Adipocyte (in vitro differentiated cells): ENCODE results near the gene CAMSAP3.
A peak's percentile ranks its signal among the peaks of the same experiment; 100 is the strongest.

Experiments
- DNase-seq: peaks from one replicate; pipeline ENCODE4 v3.0.0-alpha.2; 2015; ENCODE audit warnings: low read depth
- H3K27me3 ChIP-seq: replicated peaks from 2 replicates; pipeline ENCODE4 v1.7.0; 2013; ENCODE audit warnings: mild to moderate bottlenecking, low read length, moderate library complexity; ENCODE audit not compliant: control insufficient read depth, insufficient read depth
- H3K36me3 ChIP-seq: 2 replicates; pipeline ENCODE4 v1.7.0; 2013; ENCODE audit warnings: low read length, mild to moderate bottlenecking, moderate library complexity; ENCODE audit not compliant: control insufficient read depth, insufficient read depth, severe bottlenecking
- H3K4me1 ChIP-seq: 2 replicates; pipeline ENCODE4 v1.7.0; 2013; ENCODE audit warnings: mild to moderate bottlenecking, low read length, moderate library complexity; ENCODE audit not compliant: control insufficient read depth, insufficient read depth
- H3K4me3 ChIP-seq: 2 replicates; pipeline ENCODE4 v1.7.0; 2013; ENCODE audit warnings: mild to moderate bottlenecking, low read length, moderate library complexity
- H3K9ac ChIP-seq: 2 replicates; pipeline ENCODE4 v1.7.0; 2013; ENCODE audit warnings: mild to moderate bottlenecking, low read length, moderate library complexity
- H3K9me3 ChIP-seq: 2 replicates; pipeline ENCODE4 v1.7.0; 2013; ENCODE audit warnings: mild to moderate bottlenecking, low read length, moderate library complexity; ENCODE audit not compliant: control insufficient read depth

CAMSAP3 gene

GRCh38 chr19:7629347-7630054 lies 33.8 kb downstream of the CAMSAP3 start, which contains the start of the genes PET100 and XAB2:
PET100 (plus strand) TSS chr19:7629793; CDS start chr19:7629834, 41 bp downstream.
XAB2 (minus strand) TSS chr19:7629545; CDS start chr19:7629527, 18 bp downstream.
- peak within 1 kb of the TSS; percentile 100 for H3K4me3 ChIP-seq
- H3K36me3 ChIP-seq, result peaks cover 15% of the 10 kb centered on the region
- H3K9ac ChIP-seq, result peak within 1 kb of the TSS; percentile 99
- H3K27me3 ChIP-seq, result no peaks in the 10 kb centered on the region
- DNase-seq, result peak; percentile 99
- H3K9me3 ChIP-seq, result no peaks in the 10 kb centered on the region
- H3K4me1 ChIP-seq, result peaks cover 22% of the 10 kb centered on the region

DNA sequence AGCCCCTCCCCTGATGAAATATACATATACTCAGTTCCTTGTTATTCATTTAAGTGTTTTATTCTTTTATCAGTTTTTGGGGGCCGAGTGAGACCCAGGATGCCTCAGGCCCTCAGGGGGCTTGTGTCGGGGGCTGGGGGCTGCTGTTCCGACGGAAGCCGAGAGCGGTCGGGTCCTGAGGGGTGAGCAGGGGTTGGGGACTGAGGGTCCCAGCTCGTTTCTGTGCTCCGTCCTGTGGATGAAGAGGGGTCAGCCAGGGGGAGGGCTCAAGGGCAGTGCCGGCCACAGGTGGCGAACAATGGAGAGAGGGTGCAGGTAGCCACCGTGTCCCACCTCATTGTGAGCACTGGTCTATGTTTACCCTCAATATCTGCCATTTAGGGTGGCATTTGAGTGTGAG lies 35.9 kb downstream of the CAMSAP3 start:
- H3K36me3 ChIP-seq, result peaks cover 4% of the 10 kb centered on the region
- H3K27me3 ChIP-seq, result peaks cover 20% of the 10 kb centered on the region
- DNase-seq, result no peak
- no peak overlapping the region for H3K4me3 ChIP-seq
- H3K9ac ChIP-seq, result no peak overlapping the region
- H3K9me3 ChIP-seq, result no peaks in the 10 kb centered on the region
- H3K4me1 ChIP-seq, result peaks cover 22% of the 10 kb centered on the region

DNA sequence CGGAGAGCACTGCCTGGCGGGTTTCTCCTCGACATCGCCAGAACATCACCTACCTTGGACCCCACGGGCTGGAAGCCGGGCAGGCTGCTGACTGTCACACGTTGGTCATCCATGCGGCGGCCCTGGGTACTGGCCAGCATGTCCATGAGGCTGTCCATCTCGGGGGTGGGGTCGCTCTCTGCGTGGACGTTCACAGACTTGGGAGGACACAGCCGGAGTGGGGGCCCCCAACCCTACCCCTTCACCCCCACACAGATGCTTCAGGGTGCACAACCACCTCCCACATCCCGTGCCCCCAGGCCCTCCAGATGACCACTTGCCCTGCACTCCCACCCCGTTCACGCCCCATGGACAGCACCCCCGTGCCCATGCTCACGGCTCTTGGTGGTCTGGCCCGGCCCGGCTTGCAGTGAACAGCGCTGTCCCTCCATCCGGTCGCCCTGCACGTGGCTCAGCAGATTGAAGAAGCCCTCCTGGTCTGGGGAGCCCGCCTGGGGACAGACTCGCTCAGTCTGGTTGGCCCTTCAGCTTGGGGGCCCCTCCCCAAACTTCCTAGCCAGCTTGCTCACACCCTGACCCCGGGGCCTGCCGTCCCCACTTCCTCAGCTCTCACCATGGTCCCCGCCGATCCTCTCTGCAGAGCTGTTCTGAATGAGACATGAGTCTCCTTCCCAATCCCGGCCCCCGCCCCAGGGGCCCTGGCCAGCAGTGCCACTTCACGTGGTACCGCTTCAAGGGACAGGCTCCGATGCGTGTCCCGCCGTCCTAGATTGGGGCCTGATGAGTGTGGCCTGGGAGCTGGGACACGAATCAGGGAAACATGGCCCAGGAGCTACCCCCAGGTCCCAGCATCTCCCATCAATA lies 36.9 kb downstream of the CAMSAP3 start:
- Histone ChIP-seq H3K36me3 (peaks cover 4% of the 10 kb centered on the region), H3K4me1 (peaks cover 22% of the 10 kb centered on the region), H3K27me3 (peaks cover 25% of the 10 kb centered on the region), H3K9me3 (no peaks in the 10 kb centered on the region), H3K9ac (no peak overlapping the region), H3K4me3 (no peak overlapping the region)
- no peak for DNase-seq

- Histone ChIP-seq H3K9ac (no peak within 1 kb of the TSS), H3K4me3 (no peak within 1 kb of the TSS), H3K36me3 (peaks cover 4% of the 10 kb centered on the region), H3K27me3 (peaks cover 36% of the 10 kb centered on the region), H3K9me3 (no peaks in the 10 kb centered on the region), H3K4me1 (peaks cover 13% of the 10 kb centered on the region)
- DNase-seq, result no peak
These were observed 38.0 kb downstream of the CAMSAP3 start, which contains the start of gene PCP2 for GRCh38 chr19:7633698-7634097. PCP2 (minus strand) TSS chr19:7633719; CDS start chr19:7633457, 262 bp downstream.

GRCh38 chr19:7635670-7636069 lies 40.0 kb downstream of the CAMSAP3 start:
- H3K4me1 ChIP-seq, result peaks cover 4% of the 10 kb centered on the region
- H3K4me3 ChIP-seq, result no peak overlapping the region
- H3K9ac ChIP-seq, result no peak overlapping the region
- H3K9me3 ChIP-seq, result no peaks in the 10 kb centered on the region
- peaks cover 38% of the 10 kb centered on the region for H3K27me3 ChIP-seq
- no peak for DNase-seq
- peaks cover 4% of the 10 kb centered on the region for H3K36me3 ChIP-seq

- peaks cover 38% of the 10 kb centered on the region for H3K27me3 ChIP-seq
- H3K4me1 ChIP-seq, result no peaks in the 10 kb centered on the region
- H3K36me3 ChIP-seq, result peaks cover 4% of the 10 kb centered on the region
- no peak overlapping the region for H3K4me3 ChIP-seq
- no peak overlapping the region for H3K9ac ChIP-seq
- no peaks in the 10 kb centered on the region for H3K9me3 ChIP-seq
- DNase-seq, result no peak
These were observed 40.6 kb downstream of the CAMSAP3 start for GRCh38 chr19:7636317-7636690.

DNA sequence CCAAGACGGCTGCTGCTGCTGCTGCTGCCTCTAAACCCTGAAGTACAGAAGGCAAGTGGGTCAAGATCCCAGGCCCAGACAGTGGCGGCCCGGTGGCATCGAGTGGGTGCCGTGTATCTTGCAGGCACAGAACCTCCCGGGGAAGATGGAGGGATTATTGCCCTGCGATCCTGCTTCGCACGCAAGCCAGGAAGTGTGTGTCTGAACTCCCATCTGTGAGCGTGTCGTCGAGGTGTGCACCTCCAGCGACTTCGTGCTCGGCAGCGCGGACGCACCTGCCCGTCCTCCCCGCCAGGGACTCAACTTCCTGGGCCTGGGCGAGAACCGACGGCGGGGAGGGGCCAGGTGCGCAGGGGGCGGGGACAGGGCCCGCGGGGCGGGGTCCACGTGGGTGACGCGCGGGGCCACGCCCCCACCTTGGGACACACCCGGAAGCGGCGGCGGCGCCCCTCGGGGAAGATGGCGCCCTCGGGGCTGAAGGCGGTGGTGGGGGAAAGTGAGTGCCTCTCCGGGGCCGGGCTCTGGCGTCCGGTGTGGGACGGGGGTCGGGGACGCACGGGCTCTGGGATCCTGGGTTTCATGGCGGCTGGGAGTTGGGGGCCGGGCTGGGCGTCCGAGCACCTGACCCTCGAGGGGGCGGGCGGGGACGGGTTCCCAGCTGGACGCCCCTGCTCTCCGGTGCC lies 41.2 kb downstream of the CAMSAP3 start, which contains the start of gene STXBP2:
TSS of gene STXBP2 (plus strand) at position 420 of the 683 bp plus-strand sequence. CDS start at position 460, 40 bp downstream.
- no peak for DNase-seq
- Histone ChIP-seq H3K9ac (no peak within 1 kb of the TSS), H3K36me3 (peaks cover 4% of the 10 kb centered on the region), H3K4me3 (no peak within 1 kb of the TSS), H3K9me3 (no peaks in the 10 kb centered on the region), H3K27me3 (peaks cover 38% of the 10 kb centered on the region), H3K4me1 (no peaks in the 10 kb centered on the region)

GRCh38 chr19:7637374-7638256 lies 42.0 kb downstream of the CAMSAP3 start:
- Histone ChIP-seq H3K4me3 (no peak overlapping the region), H3K9ac (no peak overlapping the region), H3K36me3 (no peaks in the 10 kb centered on the region), H3K9me3 (no peaks in the 10 kb centered on the region), H3K4me1 (no peaks in the 10 kb centered on the region), H3K27me3 (peaks cover 38% of the 10 kb centered on the region)
- no peak for DNase-seq

GRCh38 chr19:7638802-7639465 lies 43.3 kb downstream of the CAMSAP3 start:
- Histone ChIP-seq H3K27me3 (peaks cover 38% of the 10 kb centered on the region), H3K4me1 (no peaks in the 10 kb centered on the region), H3K36me3 (no peaks in the 10 kb centered on the region), H3K4me3 (no peak overlapping the region), H3K9ac (no peak overlapping the region), H3K9me3 (no peaks in the 10 kb centered on the region)
- no peak for DNase-seq

DNA sequence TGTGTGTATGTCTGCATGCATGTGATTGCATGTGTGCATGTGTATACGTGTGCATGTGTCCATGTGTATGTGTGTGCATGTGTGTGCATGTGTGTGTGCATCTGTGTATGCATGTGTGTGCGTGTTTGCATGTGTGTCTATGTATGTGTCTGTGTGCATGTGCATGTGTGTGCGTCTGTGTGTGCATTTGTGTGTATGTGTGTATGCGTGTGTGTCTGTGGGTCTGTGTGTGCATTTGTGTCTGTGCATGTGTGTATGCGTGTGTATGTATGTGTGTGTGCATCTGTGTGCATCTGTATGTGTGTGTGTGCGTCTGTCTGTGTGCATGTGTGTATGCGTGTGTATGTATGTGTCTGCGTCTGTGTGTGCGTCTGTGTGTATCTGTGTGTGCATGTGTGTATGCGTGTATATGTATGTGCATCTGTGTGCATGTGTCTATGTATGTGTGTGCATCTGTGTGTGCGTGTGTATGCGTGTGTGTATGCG lies 44.2 kb downstream of the CAMSAP3 start:
- peaks cover 34% of the 10 kb centered on the region for H3K27me3 ChIP-seq
- no peak overlapping the region for H3K9ac ChIP-seq
- H3K4me3 ChIP-seq, result no peak overlapping the region
- no peak for DNase-seq
- H3K4me1 ChIP-seq, result no peaks in the 10 kb centered on the region
- H3K9me3 ChIP-seq, result no peaks in the 10 kb centered on the region
- H3K36me3 ChIP-seq, result no peaks in the 10 kb centered on the region
